Endothelial cell of umbilical vein (primary cell): ENCODE data around the gene RNF32. TPM values are rescaled to one million over a fixed set of nuclear protein-coding genes. Genes with fewer than 3 reads are reported as not detected.

Experiments
- BruUV-seq: library from RNA; stranded (reverse); fragments of 400-500 nt; replicated peaks from 2 replicates; lab custom pipeline; 2021; lab: Mats Ljungman, UMichigan
- CTCF ChIA-PET: fragments of 300-600, 350-600 bp; sonication (Branson Sonifier 250); formaldehyde crosslinking; loops from one replicate; lab custom pipeline; 2021; ENCODE audit warnings: antibody characterized with exemption, inconsistent platforms; lab: Charles Lee
- POLR2A ChIA-PET: fragments of 300-600, 350-600 bp; sonication (Branson Sonifier 250); formaldehyde crosslinking; loops from one replicate; lab custom pipeline; 2021; ENCODE audit warnings: antibody characterized with exemption, inconsistent platforms; lab: Charles Lee
- DNase-seq: peaks from one replicate; pipeline ENCODE4 v3.0.0-alpha.2; 2011; ENCODE audit warnings: low read depth, low spot score
- FAIRE-seq: peaks from 2 replicates; lab custom pipeline; 2011; peaks lifted over from hg19 to GRCh38; lab: Jason Lieb, UNC
- H2AFZ ChIP-seq: 2 replicates; pipeline ENCODE4 v1.6.0; 2012; ENCODE audit warnings: low read depth, low read length, control low read depth, inconsistent platforms
- H3K27ac ChIP-seq: 2 replicates; pipeline ENCODE4 v1.5.1; 2011; ENCODE audit warnings: low read depth, mild to moderate bottlenecking, control low read depth, low read length, moderate library complexity; ENCODE audit not compliant: insufficient read depth
- H3K27me3 ChIP-seq, 2 experiments: 2 replicates each; pipeline versions ENCODE4 v1.6.0 to v1.6.1; 2011; ENCODE audit warnings: low read length in 2 of 2, mixed read lengths in 1 of 2; ENCODE audit not compliant: control insufficient read depth in 2 of 2, insufficient read depth in 2 of 2
- H3K36me3 ChIP-seq, 2 experiments: 2 replicates in 1 of 2; 3 replicates in 1 of 2; pipeline ENCODE4 v1.5.1; 2011; ENCODE audit warnings: low read length in 2 of 2, mild to moderate bottlenecking in 1 of 2, moderate library complexity in 1 of 2; ENCODE audit not compliant: control insufficient read depth in 2 of 2, insufficient read depth in 2 of 2; ENCODE audit errors: extremely low read depth in 1 of 2
- H3K4me1 ChIP-seq: 3 replicates; pipeline ENCODE4 v1.5.1; 2011; ENCODE audit warnings: mild to moderate bottlenecking, low read length; ENCODE audit not compliant: control insufficient read depth, insufficient read depth; ENCODE audit errors: extremely low read depth
- H3K4me2 ChIP-seq: 2 replicates; pipeline ENCODE4 v1.6.1; 2011; ENCODE audit warnings: low read length, control low read depth, mixed read lengths; ENCODE audit not compliant: insufficient read depth
- H3K4me3 ChIP-seq, 3 experiments: fragments of 200-600 bp in 1 of 3; sonication (generic), shearing (Covaris generic) in 1 of 3; replicated peaks in 1 of 3; 2 replicates each; pipeline ENCODE4 v1.5.1; 2011 to 2016; ENCODE audit warnings: control low read depth in 3 of 3, low read length in 3 of 3, mild to moderate bottlenecking in 2 of 3, inconsistent platforms in 1 of 3, low read depth in 1 of 3, moderate library complexity in 1 of 3; ENCODE audit not compliant: insufficient read depth in 1 of 3
- H3K79me2 ChIP-seq: 2 replicates; pipeline ENCODE4 v1.6.0; 2012; ENCODE audit warnings: low read length, inconsistent platforms; ENCODE audit not compliant: control insufficient read depth, insufficient read depth
- H3K9ac ChIP-seq: replicated peaks from 2 replicates; pipeline ENCODE3; 2011; ENCODE audit warnings: low read length, control low read depth; ENCODE audit not compliant: insufficient read depth; ENCODE audit errors: extremely low read depth
- H3K9me1 ChIP-seq: replicated peaks from 3 replicates; pipeline ENCODE4 v1.6.0; 2011; ENCODE audit warnings: mild to moderate bottlenecking, low read length; ENCODE audit not compliant: control insufficient read depth, insufficient read depth; ENCODE audit errors: extremely low read depth
- H3K9me3 ChIP-seq: replicated peaks from 2 replicates; pipeline ENCODE4 v1.5.1; 2012; ENCODE audit warnings: low read length, inconsistent platforms; ENCODE audit not compliant: control insufficient read depth, insufficient read depth
- H4K20me1 ChIP-seq: replicated peaks from 2 replicates; pipeline ENCODE3; 2011; ENCODE audit warnings: mild to moderate bottlenecking, low read length; ENCODE audit not compliant: control insufficient read depth, insufficient read depth; ENCODE audit errors: extremely low read depth
- CTCF ChIP-seq, 2 donors: IDR thresholded peaks; 1 replicate in 1 of 2; 2 replicates in 1 of 2; pipeline ENCODE4 v1.5.1; 2011; ENCODE audit warnings: low read length in 2 of 2, mild to moderate bottlenecking in 2 of 2, moderate library complexity in 2 of 2, control low read depth in 1 of 2, inconsistent platforms in 1 of 2, low read depth in 1 of 2; ENCODE audit not compliant: insufficient read depth in 1 of 2; ENCODE audit errors: extremely low read depth in 1 of 2
- EZH2 ChIP-seq: IDR thresholded peaks from 2 replicates; pipeline ENCODE4 v1.6.1; 2012; ENCODE audit warnings: borderline replicate concordance, low read depth, mild to moderate bottlenecking, moderate library complexity, low read length, inconsistent platforms; ENCODE audit not compliant: severe bottlenecking
- FOS ChIP-seq: IDR thresholded peaks from 2 replicates; pipeline ENCODE4 v1.6.1; 2011; ENCODE audit warnings: mild to moderate bottlenecking, low read length, moderate library complexity, borderline replicate concordance; ENCODE audit not compliant: insufficient read depth
- GATA2 ChIP-seq: IDR thresholded peaks from 2 replicates; pipeline ENCODE4 v1.7.0; 2011; ENCODE audit warnings: low read depth, mild to moderate bottlenecking, moderate library complexity, mixed read lengths, low read length; ENCODE audit not compliant: insufficient read length, insufficient read depth
- JUN ChIP-seq: IDR thresholded peaks from 2 replicates; pipeline ENCODE4 v1.6.1; 2011; ENCODE audit warnings: borderline replicate concordance, low read depth; ENCODE audit not compliant: insufficient read length, insufficient read depth
- MAX ChIP-seq: IDR thresholded peaks from 2 replicates; pipeline ENCODE4 v1.6.1; 2011; ENCODE audit not compliant: insufficient read depth, insufficient read length
- MYC ChIP-seq: IDR thresholded peaks from one replicate; pipeline ENCODE4 v1.6.1; 2011; ENCODE audit warnings: mild to moderate bottlenecking, low read depth, low read length
- POLR2A ChIP-seq: IDR thresholded peaks from 2 replicates; pipeline ENCODE4 v1.6.1; 2012; ENCODE audit warnings: low read depth, mild to moderate bottlenecking, control low read depth, low read length
- POLR2AphosphoS5 ChIP-seq: IDR thresholded peaks from 2 replicates; pipeline ENCODE4 v1.6.1; 2012; ENCODE audit warnings: low read depth, mild to moderate bottlenecking, control low read depth, low read length, moderate library complexity; ENCODE audit not compliant: insufficient read depth
- dilution Hi-C: fragments of 300-500 bp; cut with MboI; formaldehyde crosslinking; loops from one replicate; pipeline ENCODE4 v1.15.0; 2019; ENCODE audit warnings: low sequenced_read_pairs; ENCODE audit not compliant: extremely low pct_ligation_motif_present
- intact Hi-C: fragments of 100-400 bp; cut with micrococcal nuclease; formaldehyde crosslinking; loops from one replicate; pipeline ENCODE4 v1.10.0; 2022
- polyA plus RNA-seq, 4 experiments: library from polyadenylated mRNA; depleted of rRNA in 3 of 4; stranded (reverse) in 3 of 4; unstranded in 1 of 4; fragments of >200 nt; gene quantifications; 2 replicates each; pipeline versions ENCODE4 v1.2.1 to v1.2.3, GENCODE V29; 2011 to 2012; ENCODE audit warnings: missing spikeins in 1 of 4
- total RNA-seq: library from RNA; stranded (reverse); gene quantifications from 2 replicates; pipeline ENCODE4 v1.2.3, GENCODE V29; 2021

RNF32 gene
- total and polyA plus RNA-seq, 2 donors (not counting 3 experiments of a cell fraction or from before 2014, with no cell fraction given): 0.14 TPM; not detected in 1

- H3K27me3 ChIP-seq: no peaks in the 10 kb centered on the region
- no peaks in the 10 kb centered on the region for H3K9me3 ChIP-seq
- CTCF ChIA-PET: no interaction called here
- no peaks in the 10 kb centered on the region for H4K20me1 ChIP-seq
- no peak overlapping the region for H3K27ac ChIP-seq
- H3K4me1 ChIP-seq: no peaks in the 10 kb centered on the region
- POLR2A ChIA-PET: no interaction called here
- no peak overlapping the region for H3K9ac ChIP-seq
- H3K79me2 ChIP-seq: no peaks in the 10 kb centered on the region
- no peak overlapping the region for H2AFZ ChIP-seq
- H3K4me2 ChIP-seq: no peak overlapping the region
- dilution Hi-C loops: no loop called here
- DNase-seq (no peak), FAIRE-seq (no peak)
- no peaks in the 10 kb centered on the region for H3K9me1 ChIP-seq
- no peak overlapping the region for H3K4me3 ChIP-seq
- intact Hi-C loops: no loop called here
- H3K36me3 ChIP-seq: no peaks in the 10 kb centered on the region
- BruUV-seq: no TSS peak
- no peak for TF ChIP-seq JUN
- TF ChIP-seq POLR2A: no peak
- no peak for TF ChIP-seq FOS
- TF ChIP-seq POLR2AphosphoS5: no peak
- no peak for TF ChIP-seq CTCF (IDR thresholded peaks at IDR 0.05; ENCODE audit: extremely low read depth in 1 of 2, insufficient read depth in 1 of 2, low read depth in 1 of 2, low read length in 2 of 2)
- TF ChIP-seq GATA2: no peak
- TF ChIP-seq EZH2: no peak
- no peak for TF ChIP-seq MAX
- no peak for TF ChIP-seq MYC
Measured at GRCh38 chr7:156703209-156703608, 62.6 kb downstream of the RNF32 start.
